Measurements from ENCODE around the gene CHST11. TPM values are rescaled to one million over a fixed set of nuclear protein-coding genes. Genes with fewer than 3 reads are reported as not detected.

Gene CHST11
- total RNA-seq, 1 experiment from 2014 or later = 1.1 TPM

- Mint-ChIP-seq H3K27ac (ENCODE audit: unreplicated experiment) (no peak overlapping the region), H3K27me3 (ENCODE audit: unreplicated experiment) (no peaks in the 10 kb centered on the region), H3K4me1 (ENCODE audit: low read depth, unreplicated experiment) (no peaks in the 10 kb centered on the region), H3K9me3 (ENCODE audit: low read depth, unreplicated experiment) (peaks cover 8% of the 10 kb centered on the region), H3K4me3 (ENCODE audit: low read depth, unreplicated experiment) (no peak overlapping the region), H3K36me3 (ENCODE audit: insufficient read depth, unreplicated experiment) (no peaks in the 10 kb centered on the region)
- CTCF ChIA-PET = no interaction called here
- no TSS peak for BruUV-seq (replicated peaks)
- TF ChIP-seq, protein P1, sequence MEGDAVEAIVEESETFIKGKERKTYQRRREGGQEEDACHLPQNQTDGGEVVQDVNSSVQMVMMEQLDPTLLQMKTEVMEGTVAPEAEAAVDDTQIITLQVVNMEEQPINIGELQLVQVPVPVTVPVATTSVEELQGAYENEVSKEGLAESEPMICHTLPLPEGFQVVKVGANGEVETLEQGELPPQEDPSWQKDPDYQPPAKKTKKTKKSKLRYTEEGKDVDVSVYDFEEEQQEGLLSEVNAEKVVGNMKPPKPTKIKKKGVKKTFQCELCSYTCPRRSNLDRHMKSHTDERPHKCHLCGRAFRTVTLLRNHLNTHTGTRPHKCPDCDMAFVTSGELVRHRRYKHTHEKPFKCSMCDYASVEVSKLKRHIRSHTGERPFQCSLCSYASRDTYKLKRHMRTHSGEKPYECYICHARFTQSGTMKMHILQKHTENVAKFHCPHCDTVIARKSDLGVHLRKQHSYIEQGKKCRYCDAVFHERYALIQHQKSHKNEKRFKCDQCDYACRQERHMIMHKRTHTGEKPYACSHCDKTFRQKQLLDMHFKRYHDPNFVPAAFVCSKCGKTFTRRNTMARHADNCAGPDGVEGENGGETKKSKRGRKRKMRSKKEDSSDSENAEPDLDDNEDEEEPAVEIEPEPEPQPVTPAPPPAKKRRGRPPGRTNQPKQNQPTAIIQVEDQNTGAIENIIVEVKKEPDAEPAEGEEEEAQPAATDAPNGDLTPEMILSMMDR (IDR thresholded peaks at IDR 0.05; ENCODE audit: unreplicated experiment) = no peak
- DNase-seq = no peak
- intact Hi-C loops (cut with micrococcal nuclease; ENCODE audit: unreplicated experiment) = no loop called here
Observed at GRCh38 chr12:104785886-104786285, 329.1 kb downstream of the CHST11 start.

DNA sequence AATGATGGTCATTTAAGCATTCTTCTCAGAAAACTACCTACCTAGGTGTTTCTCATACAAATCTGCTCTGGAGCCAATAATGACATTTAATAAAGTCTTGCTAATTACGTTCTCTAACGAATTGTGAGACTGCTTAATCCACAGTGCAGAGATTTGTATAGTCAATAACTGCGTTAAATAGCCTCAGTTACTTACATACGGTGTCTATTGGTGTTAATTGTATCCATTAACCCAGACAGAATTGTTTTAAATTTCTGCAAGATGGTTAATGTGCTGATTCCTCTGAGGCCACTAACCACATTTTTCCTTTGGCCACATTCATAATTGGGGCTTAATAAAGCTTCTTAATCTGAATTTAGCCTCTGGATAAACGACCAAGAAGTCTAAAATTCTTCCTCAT, 329.6 kb downstream of the CHST11 start:
- no peak overlapping the region for H3K4me3 Mint-ChIP-seq (ENCODE audit: low read depth, unreplicated experiment)
- CTCF ChIA-PET = no interaction called here
- TF ChIP-seq, protein P1 (IDR thresholded peaks at IDR 0.05; ENCODE audit: unreplicated experiment) = no peak
- BruUV-seq (replicated peaks) = no TSS peak
- H3K4me1 Mint-ChIP-seq (ENCODE audit: low read depth, unreplicated experiment) = no peaks in the 10 kb centered on the region
- H3K36me3 Mint-ChIP-seq (ENCODE audit: insufficient read depth, unreplicated experiment) = no peaks in the 10 kb centered on the region
- H3K27me3 Mint-ChIP-seq (ENCODE audit: unreplicated experiment) = no peaks in the 10 kb centered on the region
- DNase-seq = no peak
- intact Hi-C loops (cut with micrococcal nuclease; ENCODE audit: unreplicated experiment) = no loop called here
- peaks cover 5% of the 10 kb centered on the region for H3K9me3 Mint-ChIP-seq (ENCODE audit: low read depth, unreplicated experiment)
- no peak overlapping the region for H3K27ac Mint-ChIP-seq (ENCODE audit: unreplicated experiment)

- Mint-ChIP-seq H3K27me3 (ENCODE audit: unreplicated experiment) (no peaks in the 10 kb centered on the region), H3K4me1 (ENCODE audit: low read depth, unreplicated experiment) (peaks cover 5% of the 10 kb centered on the region), H3K36me3 (ENCODE audit: insufficient read depth, unreplicated experiment) (no peaks in the 10 kb centered on the region), H3K4me3 (ENCODE audit: low read depth, unreplicated experiment) (no peak overlapping the region), H3K9me3 (ENCODE audit: low read depth, unreplicated experiment) (peaks cover 3% of the 10 kb centered on the region), H3K27ac (ENCODE audit: unreplicated experiment) (no peak overlapping the region)
- TF ChIP-seq, protein P1 (IDR thresholded peaks at IDR 0.05; ENCODE audit: unreplicated experiment) = no peak
- BruUV-seq (replicated peaks) = no TSS peak
- CTCF ChIA-PET = interaction anchor here (0.7 kb wide), 1 partner anchor 233 kb away, joined by 3 read pairs; no protein-coding TSS in a partner anchor
- intact Hi-C loops (cut with micrococcal nuclease; ENCODE audit: unreplicated experiment) = no loop called here
- no peak for DNase-seq
Observed at GRCh38 chr12:104788840-104789271, 332.1 kb downstream of the CHST11 start.

DNA sequence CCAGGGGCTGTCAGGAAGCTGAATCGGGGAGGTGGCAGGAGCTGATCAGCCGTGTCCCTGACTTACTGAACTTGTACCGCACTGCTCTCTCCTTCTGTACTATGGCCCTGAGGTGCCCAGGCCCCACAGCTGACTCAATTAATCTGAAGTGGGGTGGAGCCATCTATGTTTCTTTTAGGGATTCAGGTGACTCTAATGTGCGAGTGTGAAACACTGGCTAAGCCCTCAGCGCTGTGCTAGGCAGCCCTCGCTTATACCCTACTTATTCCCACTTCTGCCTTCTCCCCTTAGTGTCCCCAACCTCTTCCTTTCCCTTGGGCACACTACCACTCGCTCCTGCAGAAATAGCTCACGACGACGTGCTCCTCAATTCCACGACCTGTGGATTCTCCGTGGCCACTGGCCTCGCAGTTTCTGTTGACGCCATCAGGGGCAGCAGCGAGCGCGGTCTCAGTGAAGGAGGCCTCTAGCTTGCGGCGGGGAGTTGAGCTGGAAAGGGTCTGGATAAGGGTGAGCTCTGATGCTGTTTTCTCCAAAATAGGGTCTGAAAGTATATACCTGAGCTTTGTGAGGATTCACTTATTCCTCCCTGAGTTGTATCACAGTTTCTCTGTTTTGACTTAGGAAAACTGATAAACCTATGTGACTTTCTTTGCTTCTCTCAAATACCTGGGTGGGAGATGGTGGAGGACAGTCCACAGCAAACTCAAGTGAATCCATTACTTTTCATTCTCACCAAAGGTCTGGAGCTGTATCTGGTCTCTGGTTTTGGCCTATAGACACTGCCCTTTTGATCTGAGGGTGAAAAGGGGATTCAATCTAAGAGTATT, 333.8 kb downstream of the CHST11 start:
- CTCF ChIA-PET = interaction anchor here (0.7 kb wide), 2 partner anchors 10 to 44 kb away, joined by 3 read pairs; no protein-coding TSS in a partner anchor
- Mint-ChIP-seq H3K4me1 (ENCODE audit: low read depth, unreplicated experiment) (peaks cover 5% of the 10 kb centered on the region), H3K27ac (ENCODE audit: unreplicated experiment) (no peak overlapping the region), H3K27me3 (ENCODE audit: unreplicated experiment) (no peaks in the 10 kb centered on the region), H3K36me3 (ENCODE audit: insufficient read depth, unreplicated experiment) (no peaks in the 10 kb centered on the region), H3K9me3 (ENCODE audit: low read depth, unreplicated experiment) (peaks cover 3% of the 10 kb centered on the region), H3K4me3 (ENCODE audit: low read depth, unreplicated experiment) (no peak overlapping the region)
- DNase-seq = peak; percentile 28
- TF ChIP-seq, protein P1 (IDR thresholded peaks at IDR 0.05; ENCODE audit: unreplicated experiment) = peak; percentile 74
- intact Hi-C loops (cut with micrococcal nuclease; ENCODE audit: unreplicated experiment) = no loop called here
- BruUV-seq (replicated peaks) = no TSS peak
